PFSK-1 (cell line): ENCODE measurements around the gene TIAM2.

Source experiments
- FOXP2 ChIP-seq: optimal IDR thresholded peaks from 2 replicates; pipeline ENCODE3; 2011; ENCODE audit warnings: borderline replicate concordance, control low read depth, inconsistent platforms; ENCODE audit not compliant: insufficient read depth; ENCODE audit errors: extremely low read length, extremely low read depth
- POLR2AphosphoS5 ChIP-seq: IDR thresholded peaks from 2 replicates; pipeline ENCODE4 v1.6.1; 2012; ENCODE audit warnings: low read depth, mild to moderate bottlenecking, control low read depth, low read length, moderate library complexity
- SIN3A ChIP-seq: IDR thresholded peaks from 2 replicates; pipeline ENCODE4 v1.6.1; 2012; ENCODE audit warnings: mild to moderate bottlenecking, low read length, moderate library complexity, borderline replicate concordance; ENCODE audit not compliant: insufficient read depth
- TAF1 ChIP-seq: IDR thresholded peaks from 2 replicates; pipeline ENCODE4 v1.6.1; 2012; ENCODE audit warnings: low read length, control low read depth, borderline replicate concordance; ENCODE audit not compliant: insufficient read depth
- TF ChIP-seq, protein P1 (sequence below), 2 experiments: IDR thresholded peaks; 2 replicates each; pipeline versions ENCODE4 v1.6.1 to v1.8.0; 2011 to 2012; ENCODE audit warnings: low read depth in 2 of 2, low read length in 2 of 2, control low read depth in 1 of 2, inconsistent platforms in 1 of 2, mild to moderate bottlenecking in 1 of 2, moderate library complexity in 1 of 2; ENCODE audit not compliant: insufficient read depth in 1 of 2

TIAM2 gene

DNA sequence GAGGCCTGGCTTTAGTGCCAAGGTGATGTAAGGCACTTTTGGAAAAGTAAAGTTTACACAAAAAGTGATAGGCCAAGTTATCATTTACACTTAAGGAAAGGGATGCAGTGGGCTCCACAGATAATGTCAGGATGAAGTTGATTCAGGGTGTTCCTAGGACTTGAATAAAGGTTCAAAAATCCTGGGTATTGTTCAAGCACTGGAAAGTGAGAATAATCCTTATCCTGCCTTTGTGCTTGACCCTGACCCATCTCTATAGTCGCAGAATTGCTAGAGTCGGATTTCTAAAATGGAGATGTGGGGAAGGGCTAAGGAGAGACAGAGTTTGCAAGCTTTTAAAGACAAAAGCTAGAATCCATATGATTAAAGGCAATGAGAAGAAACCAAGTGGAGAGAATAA is 115.6 kb downstream of the TIAM2 start:
- TF ChIP-seq, protein P1, sequence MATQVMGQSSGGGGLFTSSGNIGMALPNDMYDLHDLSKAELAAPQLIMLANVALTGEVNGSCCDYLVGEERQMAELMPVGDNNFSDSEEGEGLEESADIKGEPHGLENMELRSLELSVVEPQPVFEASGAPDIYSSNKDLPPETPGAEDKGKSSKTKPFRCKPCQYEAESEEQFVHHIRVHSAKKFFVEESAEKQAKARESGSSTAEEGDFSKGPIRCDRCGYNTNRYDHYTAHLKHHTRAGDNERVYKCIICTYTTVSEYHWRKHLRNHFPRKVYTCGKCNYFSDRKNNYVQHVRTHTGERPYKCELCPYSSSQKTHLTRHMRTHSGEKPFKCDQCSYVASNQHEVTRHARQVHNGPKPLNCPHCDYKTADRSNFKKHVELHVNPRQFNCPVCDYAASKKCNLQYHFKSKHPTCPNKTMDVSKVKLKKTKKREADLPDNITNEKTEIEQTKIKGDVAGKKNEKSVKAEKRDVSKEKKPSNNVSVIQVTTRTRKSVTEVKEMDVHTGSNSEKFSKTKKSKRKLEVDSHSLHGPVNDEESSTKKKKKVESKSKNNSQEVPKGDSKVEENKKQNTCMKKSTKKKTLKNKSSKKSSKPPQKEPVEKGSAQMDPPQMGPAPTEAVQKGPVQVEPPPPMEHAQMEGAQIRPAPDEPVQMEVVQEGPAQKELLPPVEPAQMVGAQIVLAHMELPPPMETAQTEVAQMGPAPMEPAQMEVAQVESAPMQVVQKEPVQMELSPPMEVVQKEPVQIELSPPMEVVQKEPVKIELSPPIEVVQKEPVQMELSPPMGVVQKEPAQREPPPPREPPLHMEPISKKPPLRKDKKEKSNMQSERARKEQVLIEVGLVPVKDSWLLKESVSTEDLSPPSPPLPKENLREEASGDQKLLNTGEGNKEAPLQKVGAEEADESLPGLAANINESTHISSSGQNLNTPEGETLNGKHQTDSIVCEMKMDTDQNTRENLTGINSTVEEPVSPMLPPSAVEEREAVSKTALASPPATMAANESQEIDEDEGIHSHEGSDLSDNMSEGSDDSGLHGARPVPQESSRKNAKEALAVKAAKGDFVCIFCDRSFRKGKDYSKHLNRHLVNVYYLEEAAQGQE (IDR thresholded peaks at IDR 0.05; ENCODE audit: insufficient read depth in 1 of 2, low read depth in 2 of 2, low read length in 2 of 2), result no peak
- TF ChIP-seq SIN3A, result no peak
- no peak for TF ChIP-seq POLR2AphosphoS5
- TF ChIP-seq TAF1, result no peak
- TF ChIP-seq FOXP2, result no peak

DNA sequence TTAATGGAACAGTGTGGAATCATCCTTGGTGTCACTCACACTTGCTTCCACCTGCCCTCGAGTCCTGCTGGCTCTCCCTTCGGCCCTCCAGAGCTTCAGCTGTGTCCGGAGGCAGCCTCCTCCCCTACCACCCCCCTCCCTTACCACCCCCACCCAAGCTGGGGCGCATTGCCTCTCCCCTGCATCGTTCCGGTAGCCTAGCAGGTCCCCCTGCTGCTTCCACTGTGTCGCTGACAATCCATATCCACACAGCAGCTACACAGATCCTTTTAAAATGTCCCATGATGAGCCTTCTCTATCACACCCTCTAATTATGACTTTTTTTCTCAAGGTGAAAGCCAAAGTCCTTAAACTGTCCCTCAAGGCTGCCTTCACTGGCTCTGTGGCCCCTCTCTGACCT is 117.6 kb downstream of the TIAM2 start:
- TF ChIP-seq, protein P1 (IDR thresholded peaks at IDR 0.05; ENCODE audit: insufficient read depth in 1 of 2, low read depth in 2 of 2, low read length in 2 of 2), result no peak
- TF ChIP-seq POLR2AphosphoS5 (no peak), FOXP2 (no peak), TAF1 (no peak), SIN3A (no peak)

DNA sequence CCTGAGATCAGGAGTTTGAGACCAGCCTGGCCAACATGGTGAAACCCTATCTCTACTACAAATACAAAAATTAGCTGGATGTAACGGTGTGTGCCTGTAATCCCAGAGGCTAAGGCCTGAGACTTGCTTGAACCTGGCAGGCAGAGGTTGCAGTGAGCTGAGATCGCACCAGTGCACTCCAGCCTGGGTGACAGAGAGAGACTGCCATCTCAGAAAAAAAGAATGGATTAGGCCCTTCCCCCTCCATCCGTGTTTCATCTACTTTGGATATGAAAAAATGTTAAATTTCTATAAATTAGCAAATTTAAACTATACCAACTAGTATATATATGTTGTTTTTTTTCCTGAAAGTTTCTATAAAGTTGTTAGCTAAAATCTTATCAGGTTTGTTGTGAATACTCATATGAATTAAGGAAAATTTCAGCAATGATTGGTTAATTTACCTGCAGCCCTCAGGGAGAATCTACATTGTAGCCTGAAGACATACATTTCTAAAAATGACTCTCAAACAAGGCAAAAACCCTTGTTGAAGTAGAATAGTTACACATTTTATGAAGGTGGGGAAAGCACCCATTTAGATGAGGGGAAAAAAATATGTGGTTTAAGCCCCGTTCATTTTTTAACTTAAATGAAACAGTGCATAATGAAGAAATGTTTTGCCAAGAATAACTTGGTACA is 120.9 kb downstream of the TIAM2 start:
- TF ChIP-seq, protein P1 (IDR thresholded peaks at IDR 0.05; ENCODE audit: insufficient read depth in 1 of 2, low read depth in 2 of 2, low read length in 2 of 2), result no peak
- TF ChIP-seq FOXP2, result no peak
- no peak for TF ChIP-seq TAF1
- TF ChIP-seq POLR2AphosphoS5, result no peak
- no peak for TF ChIP-seq SIN3A

DNA sequence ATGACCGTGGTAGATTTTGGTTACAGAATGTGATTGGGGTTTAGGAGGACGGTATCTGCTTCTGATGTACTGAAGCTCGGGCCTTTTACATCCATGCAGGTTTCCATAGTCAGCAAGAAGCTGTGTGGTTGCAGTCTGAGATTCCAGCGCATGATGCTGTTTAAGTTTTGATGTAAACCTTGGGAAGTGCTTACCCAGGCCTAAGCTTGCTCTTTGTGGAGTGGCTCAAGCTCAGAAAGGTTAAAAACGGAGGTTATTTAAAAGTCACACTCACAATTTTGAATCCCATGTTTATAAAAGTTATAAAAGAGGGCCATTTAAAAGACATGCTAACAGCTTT is 121.4 kb downstream of the TIAM2 start:
- no peak for TF ChIP-seq POLR2AphosphoS5
- TF ChIP-seq FOXP2, result no peak
- no peak for TF ChIP-seq TAF1
- no peak for TF ChIP-seq SIN3A
- TF ChIP-seq, protein P1 (IDR thresholded peaks at IDR 0.05; ENCODE audit: insufficient read depth in 1 of 2, low read depth in 2 of 2, low read length in 2 of 2), result no peak
